Sigmoid colon (tissue), 7 donors: ENCODE results near the gene PAX3. TPM values are rescaled to one million over a fixed set of nuclear protein-coding genes. Genes with fewer than 3 reads are reported as not detected.

Experiments used
- DNase-seq: peaks from one replicate; pipeline ENCODE4 v3.0.0-alpha.2; 2019
- H3K27ac ChIP-seq, 4 donors: fragments of 200-600 bp; sonication (generic); one replicate each; pipeline ENCODE4 v1.5.1; 2016 to 2019; ENCODE audit warnings: mild to moderate bottlenecking in 1 of 4
- H3K27me3 ChIP-seq, 3 donors: fragments of 200-600 bp; sonication (generic); one replicate each; pipeline ENCODE4 v1.5.1; 2019; ENCODE audit warnings: mild to moderate bottlenecking in 1 of 3
- H3K36me3 ChIP-seq, 4 donors: fragments of 200-600 bp; sonication (generic); one replicate each; pipeline ENCODE4 v1.5.1; 2016 to 2019
- H3K4me1 ChIP-seq, 4 donors: fragments of 200-600 bp; sonication (generic); one replicate each; pipeline ENCODE4 v1.5.1; 2017 to 2019
- H3K4me3 ChIP-seq, 4 donors: fragments of 200-600 bp; sonication (generic); one replicate each; pipeline ENCODE4 v1.5.1; 2017 to 2019; ENCODE audit warnings: mild to moderate bottlenecking in 2 of 4, moderate library complexity in 1 of 4
- H3K9me3 ChIP-seq, 4 donors: fragments of 200-600 bp in 3 of 4; sonication (generic) in 3 of 4; one replicate each; pipeline versions ENCODE4 v1.5.1 to v1.6.1; 2013 to 2019
- EP300 ChIP-seq, 4 donors: sonication (generic); formaldehyde crosslinking; IDR thresholded peaks; one replicate each; pipeline ENCODE4 v1.6.1; 2017; ENCODE audit warnings: antibody characterized with exemption in 4 of 4
- POLR2A ChIP-seq, 2 donors: fragments of 450-650 bp; IDR thresholded peaks; one replicate each; pipeline ENCODE4 v1.6.1; 2016; ENCODE audit warnings: antibody characterized with exemption in 2 of 2, mild to moderate bottlenecking in 2 of 2, moderate library complexity in 2 of 2
- POLR2AphosphoS5 ChIP-seq, 4 donors: sonication (generic); formaldehyde crosslinking; IDR thresholded peaks; one replicate each; pipeline ENCODE4 v1.6.1; 2017; ENCODE audit warnings: antibody characterized with exemption in 4 of 4
- WGBS, 2 donors: extraction: QIAGEN DNeasy Blood & Tissue Kit; methylation state at CpG; one replicate each; pipeline ENCODE4 v1.1.7; 2013; 5-methylcytosine and 5-hydroxymethylcytosine counted together
- intact Hi-C: fragments of 100-400 bp; cut with DNase I; formaldehyde crosslinking; loops from one replicate; pipeline ENCODE4 v1.15.1; 2023
- polyA plus RNA-seq, 3 donors: library from polyadenylated mRNA; stranded (reverse); fragments of 200-250 nt; gene quantifications; one replicate each; pipeline ENCODE4 v1.2.3, GENCODE V29; 2013
- total RNA-seq, 4 donors: library from RNA; depleted of rRNA; stranded (reverse); fragments of >200 nt; gene quantifications; one replicate each; pipeline ENCODE4 v1.1.0, GENCODE V29; 2016
- TF ChIP-seq, protein P1 (sequence below), 4 experiments: fragments of 450-650 bp in 3 of 4; fragments of 200-600 bp in 1 of 4; IDR thresholded peaks; one replicate each; pipeline ENCODE4 v1.5.1; 2016 to 2019; ENCODE audit warnings: antibody characterized with exemption in 4 of 4, mild to moderate bottlenecking in 3 of 4, moderate library complexity in 2 of 4
- donor health status: healthy with polysubstance abuse.
- donor health status: Bipolar disorder and iron deficiency.
- donor health status: healthy.

PAX3 gene
- total and polyA plus RNA-seq, 7 donors = not detected

DNA sequence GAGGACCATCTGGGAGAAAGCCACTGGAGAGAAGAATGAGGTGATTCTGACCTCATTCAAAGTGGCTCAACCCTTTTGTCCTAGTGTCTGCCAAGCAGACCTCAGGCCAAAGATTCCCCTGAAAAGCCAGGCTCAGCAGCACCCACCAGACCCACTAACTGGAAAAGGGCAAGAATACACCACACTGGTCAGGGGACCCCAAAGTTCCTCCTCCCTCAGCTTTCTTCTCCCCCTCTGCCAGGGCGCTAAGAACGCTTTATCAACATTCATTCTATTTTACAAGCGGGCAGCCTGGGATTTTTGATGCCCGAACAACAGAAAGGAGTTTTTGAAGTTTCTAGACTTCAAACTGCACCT is 7.3 kb downstream of the PAX3 start:
- DNase-seq = no peak
- Histone ChIP-seq H3K4me1 (peaks cover 0 to 27% (median 24%) of the 10 kb centered on the region in 4 donors), H3K27ac (no peak overlapping the region), H3K9me3 (no peaks in the 10 kb centered on the region), H3K36me3 (no peaks in the 10 kb centered on the region), H3K4me3 (no peak overlapping the region), H3K27me3 (peaks cover 58 to 100% (median 96%) of the 10 kb centered on the region in 3 donors)
- WGBS, 2 donors = 14 to 26% methylated on average over 4 of the region's 4 CpGs
- intact Hi-C loops = no loop called here
- TF ChIP-seq POLR2AphosphoS5 (IDR thresholded peaks at IDR 0.05) (no peak), EP300 (IDR thresholded peaks at IDR 0.05) (no peak), POLR2A (IDR thresholded peaks at IDR 0.05) (no peak)
- TF ChIP-seq, protein P1, sequence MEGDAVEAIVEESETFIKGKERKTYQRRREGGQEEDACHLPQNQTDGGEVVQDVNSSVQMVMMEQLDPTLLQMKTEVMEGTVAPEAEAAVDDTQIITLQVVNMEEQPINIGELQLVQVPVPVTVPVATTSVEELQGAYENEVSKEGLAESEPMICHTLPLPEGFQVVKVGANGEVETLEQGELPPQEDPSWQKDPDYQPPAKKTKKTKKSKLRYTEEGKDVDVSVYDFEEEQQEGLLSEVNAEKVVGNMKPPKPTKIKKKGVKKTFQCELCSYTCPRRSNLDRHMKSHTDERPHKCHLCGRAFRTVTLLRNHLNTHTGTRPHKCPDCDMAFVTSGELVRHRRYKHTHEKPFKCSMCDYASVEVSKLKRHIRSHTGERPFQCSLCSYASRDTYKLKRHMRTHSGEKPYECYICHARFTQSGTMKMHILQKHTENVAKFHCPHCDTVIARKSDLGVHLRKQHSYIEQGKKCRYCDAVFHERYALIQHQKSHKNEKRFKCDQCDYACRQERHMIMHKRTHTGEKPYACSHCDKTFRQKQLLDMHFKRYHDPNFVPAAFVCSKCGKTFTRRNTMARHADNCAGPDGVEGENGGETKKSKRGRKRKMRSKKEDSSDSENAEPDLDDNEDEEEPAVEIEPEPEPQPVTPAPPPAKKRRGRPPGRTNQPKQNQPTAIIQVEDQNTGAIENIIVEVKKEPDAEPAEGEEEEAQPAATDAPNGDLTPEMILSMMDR (IDR thresholded peaks at IDR 0.05) = no peak

DNA sequence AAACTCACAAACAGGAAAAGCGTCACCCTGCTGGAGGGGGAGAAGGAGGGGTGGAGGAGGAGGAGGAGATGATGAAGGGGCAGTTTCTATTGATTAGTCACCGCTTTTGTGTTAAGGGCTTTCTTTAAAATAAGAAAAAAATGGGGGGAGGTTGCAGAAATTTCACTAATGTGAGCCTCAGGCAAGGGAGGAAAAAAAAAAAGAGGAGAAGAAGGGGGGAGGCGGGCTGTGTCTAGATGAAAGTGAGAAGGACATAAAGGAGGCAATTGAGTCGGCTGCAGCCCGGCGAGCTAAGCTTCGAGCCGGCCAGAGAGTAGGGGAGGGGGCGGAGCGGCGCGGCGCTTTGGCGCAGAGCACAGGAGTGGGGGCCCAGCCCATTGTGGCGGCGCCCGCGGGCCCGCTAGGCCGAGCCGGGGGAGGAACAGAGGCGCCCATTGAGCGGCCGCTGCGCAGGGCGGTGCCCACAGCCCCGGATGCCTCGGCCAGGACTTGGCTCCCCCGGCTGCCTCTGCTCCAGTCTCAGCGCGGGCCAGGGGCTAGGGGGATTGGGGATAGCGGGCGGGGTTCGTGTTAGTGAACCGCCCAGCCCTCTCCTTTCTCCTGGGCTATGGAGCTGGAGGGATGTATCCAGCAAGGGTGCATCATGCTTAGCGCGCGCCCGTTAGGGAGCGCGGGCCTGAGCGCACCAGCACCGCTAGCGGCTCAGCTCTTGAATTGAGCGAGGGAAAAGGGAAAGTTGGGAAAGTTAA is 7.9 kb downstream of the PAX3 start:
- Histone ChIP-seq H3K9me3 (no peaks in the 10 kb centered on the region), H3K36me3 (no peaks in the 10 kb centered on the region), H3K4me1 (peaks cover 0 to 21% (median 20%) of the 10 kb centered on the region in 4 donors), H3K4me3 (peak overlapping the region in 1 of 4 donors; percentile 17), H3K27me3 (peaks cover 58 to 100% (median 96%) of the 10 kb centered on the region in 3 donors), H3K27ac (no peak overlapping the region)
- TF ChIP-seq POLR2A (IDR thresholded peaks at IDR 0.05) (no peak), POLR2AphosphoS5 (IDR thresholded peaks at IDR 0.05) (no peak), EP300 (IDR thresholded peaks at IDR 0.05) (no peak)
- TF ChIP-seq, protein P1 (IDR thresholded peaks at IDR 0.05) = no peak
- intact Hi-C loops = no loop called here
- no peak for DNase-seq
- WGBS, 2 donors = 4% methylated on average over 45 of the region's 45 CpGs

DNA sequence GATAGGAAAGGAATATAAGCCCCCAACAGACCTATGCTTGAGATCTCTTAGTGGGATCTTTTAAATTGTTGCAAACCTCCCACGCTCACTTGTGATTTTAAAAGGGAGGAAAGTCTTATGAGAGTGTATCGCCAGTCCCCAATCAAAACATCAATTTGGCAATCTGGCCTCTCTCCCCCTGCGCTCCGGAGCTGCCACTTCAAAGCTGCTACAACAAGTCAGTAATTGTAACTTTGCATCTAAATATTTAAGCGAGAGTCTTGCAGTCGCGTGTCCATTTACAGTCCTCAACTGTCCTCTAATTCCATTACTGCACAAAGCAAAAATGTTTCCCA is 8.4 kb downstream of the PAX3 start:
- Histone ChIP-seq H3K9me3 (no peaks in the 10 kb centered on the region), H3K4me3 (no peak overlapping the region), H3K36me3 (no peaks in the 10 kb centered on the region), H3K4me1 (peaks cover 0 to 16% (median 15%) of the 10 kb centered on the region in 4 donors), H3K27me3 (peaks cover 56 to 100% (median 96%) of the 10 kb centered on the region in 3 donors), H3K27ac (no peak overlapping the region)
- no peak for DNase-seq
- 15 to 17% methylated on average over 7 of the region's 7 CpGs for WGBS, 2 donors
- TF ChIP-seq POLR2A (IDR thresholded peaks at IDR 0.05) (no peak), POLR2AphosphoS5 (IDR thresholded peaks at IDR 0.05) (no peak)
- TF ChIP-seq, protein P1 (IDR thresholded peaks at IDR 0.05) = no peak
- intact Hi-C loops = no loop called here

DNA sequence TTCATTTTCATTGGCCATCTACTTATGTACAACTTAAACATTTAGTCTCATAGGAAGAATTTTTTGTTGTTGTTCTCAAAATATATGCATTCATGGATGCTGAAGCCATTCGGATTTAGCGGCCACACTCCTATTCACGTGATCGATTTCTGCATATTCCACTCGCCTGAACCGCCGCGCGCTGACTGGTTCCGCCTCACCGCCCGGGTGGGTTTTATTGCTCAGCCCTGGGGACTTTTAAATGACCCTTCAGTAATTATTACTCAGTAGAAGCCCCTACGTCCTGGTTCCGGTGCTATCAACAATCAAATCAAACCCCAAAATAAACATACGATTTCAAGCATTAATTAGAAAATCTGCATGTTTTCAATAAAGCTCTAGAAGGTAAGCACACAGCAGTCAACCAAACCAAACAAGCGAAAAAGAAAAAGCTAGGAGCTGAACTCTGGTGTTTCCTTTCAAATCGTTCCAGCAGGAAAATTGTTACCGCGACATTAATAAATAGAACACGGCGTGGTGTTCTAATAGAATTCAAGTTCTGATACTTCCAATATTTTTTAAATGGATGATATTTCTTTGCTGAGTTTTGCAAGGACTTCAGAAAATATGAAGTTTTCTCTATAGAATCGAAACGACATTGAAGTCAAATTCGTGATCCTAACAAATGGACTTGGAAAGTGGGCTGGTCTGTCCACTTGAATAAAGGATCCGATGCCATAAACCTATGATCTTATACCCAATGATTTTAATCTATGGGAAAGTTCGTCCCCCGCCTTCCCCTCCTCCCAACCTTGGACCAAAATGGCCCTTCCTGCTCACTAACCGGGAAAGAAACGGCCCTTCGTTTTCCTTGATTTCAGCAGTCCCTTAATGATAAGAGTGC is 9.3 kb downstream of the PAX3 start:
- DNase-seq = no peak
- H3K4me3 ChIP-seq = no peak overlapping the region
- intact Hi-C loops = no loop called here
- H3K36me3 ChIP-seq = no peaks in the 10 kb centered on the region
- TF ChIP-seq POLR2A (IDR thresholded peaks at IDR 0.05) = no peak
- no peak for TF ChIP-seq POLR2AphosphoS5 (IDR thresholded peaks at IDR 0.05)
- TF ChIP-seq, protein P1 (IDR thresholded peaks at IDR 0.05) = no peak
- TF ChIP-seq EP300 (IDR thresholded peaks at IDR 0.05) = no peak
- H3K27ac ChIP-seq = no peak overlapping the region
- 14 to 24% methylated on average over 30 of the region's 30 CpGs for WGBS, 2 donors
- no peaks in the 10 kb centered on the region for H3K9me3 ChIP-seq
- H3K27me3 ChIP-seq = peaks cover 50 to 100% (median 97%) of the 10 kb centered on the region in 3 donors
- peaks cover 0 to 9% (median 7%) of the 10 kb centered on the region in 4 donors for H3K4me1 ChIP-seq
